Spleen (tissue), 11 donors: ENCODE results near the gene MYBPC1. TPM values are rescaled to one million over a fixed set of nuclear protein-coding genes. Genes with fewer than 3 reads are reported as not detected.

Experiments used
- DNase-seq: peaks from one replicate; pipeline ENCODE4 v3.0.0-alpha.2; 2020
- H3K27ac ChIP-seq, 8 donors: fragments of 200-600 bp; sonication (generic) in 7 of 8; 1 replicate in 4 of 8; 2 replicates in 4 of 8; pipeline versions ENCODE4 v1.5.0 to v1.8.0; 2016 to 2021; ENCODE audit warnings: inconsistent platforms in 4 of 8, mild to moderate bottlenecking in 4 of 8, moderate library complexity in 1 of 8
- H3K27me3 ChIP-seq, 7 donors: fragments of 200-600 bp; sonication (generic) in 6 of 7; replicated peaks in 1 of 7; 1 replicate in 4 of 7; 2 replicates in 3 of 7; pipeline versions ENCODE4 v1.5.0 to v1.8.0; 2016 to 2021; ENCODE audit warnings: inconsistent platforms in 3 of 7, mild to moderate bottlenecking in 1 of 7
- H3K36me3 ChIP-seq, 6 donors: fragments of 200-600 bp; sonication (generic) in 5 of 6; 1 replicate in 4 of 6; 2 replicates in 2 of 6; pipeline versions ENCODE4 v1.5.0 to v1.8.0; 2016 to 2021; ENCODE audit warnings: inconsistent platforms in 2 of 6
- H3K4me1 ChIP-seq, 6 donors: fragments of 200-600 bp; sonication (generic) in 5 of 6; 1 replicate in 3 of 6; 2 replicates in 3 of 6; pipeline versions ENCODE4 v1.5.0 to v1.8.0; 2016 to 2021; ENCODE audit warnings: inconsistent platforms in 3 of 6
- H3K4me3 ChIP-seq, 8 donors: fragments of 200-600 bp; sonication (generic) in 7 of 8; 1 replicate in 4 of 8; 2 replicates in 4 of 8; pipeline versions ENCODE4 v1.5.0 to v1.8.0; 2016 to 2021; ENCODE audit warnings: inconsistent platforms in 4 of 8, mild to moderate bottlenecking in 4 of 8, moderate library complexity in 2 of 8
- H3K9me3 ChIP-seq, 8 donors: fragments of 200-600 bp; sonication (generic) in 7 of 8; 1 replicate in 4 of 8; 2 replicates in 4 of 8; pipeline versions ENCODE4 v1.5.0 to v1.8.0; 2016 to 2021; ENCODE audit warnings: inconsistent platforms in 4 of 8
- POLR2A ChIP-seq, 3 donors: fragments of 450-650 bp; IDR thresholded peaks; one replicate each; pipeline ENCODE4 v1.5.1; 2017; ENCODE audit warnings: antibody characterized with exemption in 3 of 3, mild to moderate bottlenecking in 1 of 3
- POLR2AphosphoS5 ChIP-seq, 3 donors: sonication (generic); formaldehyde crosslinking; IDR thresholded peaks; one replicate each; pipeline ENCODE4 v1.5.1; 2017; ENCODE audit warnings: antibody characterized with exemption in 3 of 3
- WGBS, 5 donors: extraction: QIAGEN DNeasy Blood & Tissue Kit in 3 of 5; methylation state at CpG; one replicate each; pipeline versions ENCODE4 v1.1.5 to v1.1.7; 2013 to 2018; 5-methylcytosine and 5-hydroxymethylcytosine counted together
- intact Hi-C: fragments of 100-400 bp; cut with DNase I; formaldehyde crosslinking; loops from one replicate; pipeline ENCODE4 v1.15.0; 2023; ENCODE audit warnings: low total_unique reads
- polyA plus RNA-seq, 3 donors: library from polyadenylated mRNA; stranded (reverse); fragments of 200-250 nt; gene quantifications; one replicate each; pipeline ENCODE4 v1.2.1, GENCODE V29; 2013
- total RNA-seq, 7 donors: library from RNA; depleted of rRNA in 3 of 7; stranded (reverse); fragments of >200 nt in 3 of 7; fragmentation: NEBNext Ultra II Directional in 4 of 7; extraction: Animal tissue kit (Norgen Biotek cat#: 25700) in 4 of 7; gene quantifications; one replicate each; pipeline versions ENCODE4 v1.1.0 to v1.2.1, GENCODE V29; 2016 to 2021
- TF ChIP-seq, protein P1 (sequence below), 11 experiments: fragments of 200-600 bp in 7 of 11; fragments of 450-650 bp in 4 of 11; sonication (generic) in 4 of 11; IDR thresholded peaks in 8 of 11; conservative IDR thresholded peaks in 3 of 11; 1 replicate in 7 of 11; 2 replicates in 4 of 11; pipeline versions ENCODE4 v1.4.0 to v1.8.0; 2016 to 2021; ENCODE audit warnings: antibody characterized with exemption in 11 of 11, inconsistent platforms in 4 of 11, mild to moderate bottlenecking in 1 of 11
- donor health status: healthy with polysubstance abuse.
- donor health status: DM: no; HTN: no; CAD: no; lungs with moderate emphysema.
- donor health status: DM: no; HTN: no; CAD: no.
- donor health status: Bipolar disorder and iron deficiency.
- donor health status: healthy.
- donor health status: DM: no; HTN: no; CAD: no.
- donor health status: DM: yes; HTN: yes; CAD: no.

MYBPC1 gene
- total and polyA plus RNA-seq, 10 donors = 0.06 to 2.7 (median 0.66) TPM; not detected in 4

DNA sequence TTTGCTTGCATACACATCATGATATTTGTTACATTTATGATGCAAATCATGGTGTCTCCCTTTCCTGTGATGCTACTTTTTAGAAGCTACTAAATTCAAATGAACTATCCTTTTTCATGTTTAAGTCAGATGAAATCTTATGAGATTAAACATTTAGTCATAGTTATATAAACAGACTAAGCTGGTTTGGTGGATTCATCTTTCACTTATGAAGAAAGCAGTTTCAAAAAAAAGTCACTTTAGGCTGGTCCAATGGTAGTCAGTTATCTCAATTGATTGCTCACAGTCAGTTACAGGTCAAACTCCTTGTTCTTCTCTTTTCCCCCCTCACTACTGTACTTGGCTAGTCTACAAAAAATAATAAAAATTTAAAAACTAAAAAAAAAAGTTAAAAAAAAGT is 124.8 kb downstream of the MYBPC1 start:
- Histone ChIP-seq H3K27ac (no peak overlapping the region), H3K27me3 (no peaks in the 10 kb centered on the region), H3K4me1 (peaks cover 0 to 16% (median 9%) of the 10 kb centered on the region in 6 donors), H3K9me3 (no peaks in the 10 kb centered on the region), H3K4me3 (no peak overlapping the region), H3K36me3 (peaks cover 0 to 64% (median 5%) of the 10 kb centered on the region in 6 donors)
- DNase-seq = no peak
- intact Hi-C loops = no loop called here
- TF ChIP-seq POLR2AphosphoS5 (IDR thresholded peaks at IDR 0.05) (no peak), POLR2A (IDR thresholded peaks at IDR 0.05) (no peak)
- TF ChIP-seq, protein P1, sequence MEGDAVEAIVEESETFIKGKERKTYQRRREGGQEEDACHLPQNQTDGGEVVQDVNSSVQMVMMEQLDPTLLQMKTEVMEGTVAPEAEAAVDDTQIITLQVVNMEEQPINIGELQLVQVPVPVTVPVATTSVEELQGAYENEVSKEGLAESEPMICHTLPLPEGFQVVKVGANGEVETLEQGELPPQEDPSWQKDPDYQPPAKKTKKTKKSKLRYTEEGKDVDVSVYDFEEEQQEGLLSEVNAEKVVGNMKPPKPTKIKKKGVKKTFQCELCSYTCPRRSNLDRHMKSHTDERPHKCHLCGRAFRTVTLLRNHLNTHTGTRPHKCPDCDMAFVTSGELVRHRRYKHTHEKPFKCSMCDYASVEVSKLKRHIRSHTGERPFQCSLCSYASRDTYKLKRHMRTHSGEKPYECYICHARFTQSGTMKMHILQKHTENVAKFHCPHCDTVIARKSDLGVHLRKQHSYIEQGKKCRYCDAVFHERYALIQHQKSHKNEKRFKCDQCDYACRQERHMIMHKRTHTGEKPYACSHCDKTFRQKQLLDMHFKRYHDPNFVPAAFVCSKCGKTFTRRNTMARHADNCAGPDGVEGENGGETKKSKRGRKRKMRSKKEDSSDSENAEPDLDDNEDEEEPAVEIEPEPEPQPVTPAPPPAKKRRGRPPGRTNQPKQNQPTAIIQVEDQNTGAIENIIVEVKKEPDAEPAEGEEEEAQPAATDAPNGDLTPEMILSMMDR (IDR thresholded peaks at IDR 0.05 in 8 of 11, conservative IDR thresholded peaks at IDR 0.05 in 3 of 11) = no peak

DNA sequence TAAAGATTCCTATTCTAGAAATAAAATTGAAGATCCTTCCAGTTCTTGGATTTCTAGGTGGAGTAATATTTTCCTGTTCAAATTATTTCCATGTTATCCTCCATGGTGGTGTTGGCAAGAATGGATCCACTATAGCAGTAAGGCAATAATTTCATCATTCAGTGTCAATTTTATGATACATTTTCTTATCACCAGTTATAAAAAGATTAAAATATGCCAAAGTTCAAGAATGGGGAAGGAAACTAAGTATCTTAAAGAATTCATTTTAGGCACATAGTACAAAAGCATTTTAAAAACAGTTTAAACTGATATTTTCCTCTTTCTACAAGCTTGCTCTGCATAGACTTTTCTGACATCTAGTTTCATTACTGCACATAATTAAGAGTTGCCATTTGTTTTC is 125.3 kb downstream of the MYBPC1 start:
- H3K36me3 ChIP-seq = peaks cover 0 to 70% (median 7%) of the 10 kb centered on the region in 6 donors
- H3K27ac ChIP-seq = no peak overlapping the region
- no peak for DNase-seq
- no peak overlapping the region for H3K4me3 ChIP-seq
- H3K9me3 ChIP-seq = no peaks in the 10 kb centered on the region
- peaks cover 0 to 11% (median 4%) of the 10 kb centered on the region in 6 donors for H3K4me1 ChIP-seq
- no peak for TF ChIP-seq POLR2A (IDR thresholded peaks at IDR 0.05)
- no peak for TF ChIP-seq POLR2AphosphoS5 (IDR thresholded peaks at IDR 0.05)
- TF ChIP-seq, protein P1 (IDR thresholded peaks at IDR 0.05 in 8 of 11, conservative IDR thresholded peaks at IDR 0.05 in 3 of 11) = no peak
- intact Hi-C loops = no loop called here
- no peaks in the 10 kb centered on the region for H3K27me3 ChIP-seq

DNA sequence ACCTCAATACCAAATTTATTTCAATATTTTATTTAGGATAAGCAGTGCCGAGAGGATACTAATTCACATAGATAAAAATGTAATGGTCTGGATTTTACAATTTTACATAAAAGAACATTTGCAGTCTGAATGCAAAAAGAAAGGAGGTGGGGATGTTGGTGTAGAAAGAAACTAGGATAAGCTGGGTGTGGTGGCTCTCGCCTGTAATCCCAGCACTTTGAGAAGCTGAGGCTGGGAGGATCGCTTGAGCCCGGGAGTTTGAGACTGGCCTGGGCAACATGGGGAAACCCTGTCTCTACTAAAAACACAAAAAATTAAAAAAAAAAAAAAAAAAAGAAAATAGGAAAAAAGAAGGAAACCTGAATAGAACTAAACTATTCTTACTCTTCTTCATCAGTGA is 127.6 kb downstream of the MYBPC1 start:
- Histone ChIP-seq H3K4me3 (no peak overlapping the region), H3K27ac (no peak overlapping the region), H3K36me3 (peaks cover 0 to 85% (median 16%) of the 10 kb centered on the region in 6 donors), H3K4me1 (no peaks in the 10 kb centered on the region), H3K27me3 (no peaks in the 10 kb centered on the region), H3K9me3 (no peaks in the 10 kb centered on the region)
- no peak for DNase-seq
- TF ChIP-seq, protein P1 (IDR thresholded peaks at IDR 0.05 in 8 of 11, conservative IDR thresholded peaks at IDR 0.05 in 3 of 11) = no peak
- TF ChIP-seq POLR2A (IDR thresholded peaks at IDR 0.05) (no peak), POLR2AphosphoS5 (IDR thresholded peaks at IDR 0.05) (no peak)
- intact Hi-C loops = no loop called here
- 95 to 98% (median 97%) methylated on average over 4 of the region's 4 CpGs for WGBS, 5 donors

DNA sequence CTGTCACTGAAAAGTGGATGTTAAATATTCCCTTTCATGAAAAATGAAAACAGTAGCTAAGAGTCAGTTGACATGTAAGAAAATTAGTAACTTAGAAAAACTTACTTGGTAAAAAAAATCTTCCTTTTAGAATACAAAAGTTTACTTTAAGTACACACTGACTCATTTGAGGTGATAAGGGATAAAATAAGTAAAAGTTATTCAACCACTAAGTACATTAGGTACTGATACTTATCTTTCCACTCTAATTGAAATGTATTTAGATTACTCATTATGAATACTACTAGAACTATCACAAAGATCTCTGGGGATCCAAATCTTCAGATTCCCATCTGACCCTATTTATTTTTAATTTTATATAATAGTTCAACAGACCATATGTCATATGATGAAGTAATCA is 132.3 kb downstream of the MYBPC1 start:
- Histone ChIP-seq H3K27me3 (no peaks in the 10 kb centered on the region), H3K4me3 (no peak overlapping the region), H3K9me3 (no peaks in the 10 kb centered on the region), H3K27ac (no peak overlapping the region), H3K36me3 (peaks cover 0 to 96% (median 19%) of the 10 kb centered on the region in 6 donors), H3K4me1 (no peaks in the 10 kb centered on the region)
- TF ChIP-seq POLR2A (IDR thresholded peaks at IDR 0.05) (no peak), POLR2AphosphoS5 (IDR thresholded peaks at IDR 0.05) (no peak)
- TF ChIP-seq, protein P1 (IDR thresholded peaks at IDR 0.05 in 8 of 11, conservative IDR thresholded peaks at IDR 0.05 in 3 of 11) = no peak
- no peak for DNase-seq
- intact Hi-C loops = no loop called here
